COR-L47 (cell line): ENCODE results near the gene LGR5.
A peak's percentile ranks its signal among the peaks of the same experiment; 100 is the strongest.

Source experiments
- DNase-seq: peaks from one replicate; lab custom pipeline; 2025; lab: John Stamatoyannopoulos, UW

Gene LGR5

DNA sequence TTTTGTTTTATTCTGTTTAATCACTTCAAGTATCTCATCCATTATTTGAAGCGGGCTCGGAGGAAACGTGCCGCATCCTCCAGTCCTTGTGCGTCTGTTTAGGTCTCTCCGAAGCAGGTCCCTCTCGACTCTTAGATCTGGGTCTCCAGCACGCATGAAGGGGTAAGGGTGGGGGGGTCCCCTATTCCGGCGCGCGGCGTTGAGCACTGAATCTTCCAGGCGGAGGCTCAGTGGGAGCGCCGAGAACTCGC lies 311 bp upstream of the LGR5 start:
- no peak for DNase-seq

DNA sequence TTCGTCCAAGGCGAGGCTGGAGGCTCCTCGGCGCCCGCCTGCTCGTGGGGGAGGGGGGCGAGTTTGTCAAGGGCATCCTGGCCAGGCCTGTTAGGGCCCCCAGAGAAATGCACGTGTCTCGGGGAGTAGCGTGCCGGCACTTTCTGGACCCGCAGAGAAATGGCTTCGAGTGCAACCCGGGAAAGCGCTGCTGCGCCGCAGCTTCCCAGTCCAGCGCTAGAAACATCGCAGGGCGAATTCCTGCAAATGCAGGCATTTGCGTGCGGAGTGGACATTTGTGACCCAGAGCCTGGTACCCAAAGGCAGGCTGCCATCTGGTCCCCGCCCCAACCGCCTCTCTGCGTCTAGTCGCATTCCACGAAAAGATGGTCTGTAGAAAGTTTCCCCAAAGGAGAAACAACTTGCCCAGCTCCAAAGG lies 756 bp downstream of the LGR5 start:
- DNase-seq = no peak

DNA sequence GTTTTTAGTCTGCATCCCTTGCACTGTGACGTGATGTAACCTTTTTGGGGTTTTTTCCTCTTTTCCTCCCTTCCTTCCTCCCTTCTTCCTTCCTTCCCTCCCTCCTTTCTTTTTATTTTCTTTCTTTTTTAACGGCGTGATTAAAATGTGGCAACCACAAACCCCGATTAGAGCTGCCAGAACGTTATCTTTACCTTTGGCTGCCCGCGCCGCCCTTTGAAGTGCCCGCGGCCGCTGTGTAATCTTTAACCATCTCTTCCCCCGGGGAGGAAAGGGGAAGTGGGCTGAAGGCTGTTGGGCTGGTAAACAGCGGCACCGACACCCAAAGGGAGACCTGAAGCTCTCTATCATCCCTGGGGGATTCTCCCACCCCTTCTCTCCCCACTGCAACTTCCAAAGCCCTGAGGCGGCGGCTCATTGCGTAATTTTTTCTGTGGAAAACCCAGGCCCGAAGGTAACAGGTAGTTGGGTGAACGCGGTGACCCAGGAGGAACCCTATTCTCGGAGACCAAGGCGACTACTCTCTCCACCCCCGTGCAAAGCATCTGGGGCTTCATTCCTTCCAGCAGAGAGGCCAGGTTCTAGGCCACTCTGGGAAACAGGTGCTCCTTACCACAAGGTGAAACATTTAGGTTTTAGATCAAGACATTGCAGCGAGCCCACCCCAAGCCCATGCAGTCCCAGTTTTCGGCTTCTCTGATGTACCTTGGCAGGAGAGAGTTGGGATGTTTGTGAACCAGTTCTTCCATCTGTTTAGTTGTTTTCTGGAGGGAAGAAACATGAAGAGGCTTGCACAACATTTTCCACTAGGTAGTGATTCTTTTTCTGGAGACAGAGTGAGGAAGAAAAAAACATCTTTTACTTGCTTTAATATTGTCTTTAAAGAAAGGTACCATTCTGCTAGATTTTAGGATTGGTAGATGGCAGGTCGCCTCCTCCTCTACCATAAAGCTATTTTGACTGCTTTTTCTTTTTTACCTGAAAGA lies 1.5 kb downstream of the LGR5 start:
- no peak for DNase-seq

DNA sequence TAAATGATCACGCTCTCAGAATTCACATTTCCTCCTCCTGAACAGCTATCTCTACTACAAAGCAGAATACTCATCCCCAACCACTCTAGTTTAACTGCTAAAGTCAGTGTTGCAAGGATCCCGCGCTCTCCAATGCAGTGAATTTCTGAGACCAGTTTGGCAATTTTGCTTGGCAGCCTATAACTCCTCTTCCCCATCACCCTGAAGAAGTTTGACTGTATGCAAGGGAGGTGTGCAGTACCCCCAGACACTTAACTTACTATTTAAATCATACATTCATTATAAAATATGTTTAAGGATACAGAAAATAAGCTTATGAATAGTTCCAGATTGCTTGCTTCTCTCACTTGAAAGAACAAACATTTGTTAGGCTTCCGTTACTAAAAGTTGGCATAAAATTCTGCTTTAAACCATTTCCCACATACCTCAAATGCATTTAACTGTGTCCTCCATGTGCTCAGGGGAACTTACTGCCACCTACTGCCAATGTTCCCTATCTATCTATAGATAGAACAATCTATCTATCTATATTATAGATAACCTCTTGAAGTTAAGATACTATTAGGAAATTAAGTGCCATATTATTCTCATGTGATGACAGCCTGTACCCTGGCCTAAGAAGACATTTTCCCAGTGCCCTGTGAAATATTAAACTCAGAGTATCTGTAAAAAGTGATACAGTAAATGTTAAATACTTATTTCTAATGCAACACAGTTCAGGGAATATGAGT lies 2.4 kb downstream of the LGR5 start:
- DNase-seq = no peak

DNA sequence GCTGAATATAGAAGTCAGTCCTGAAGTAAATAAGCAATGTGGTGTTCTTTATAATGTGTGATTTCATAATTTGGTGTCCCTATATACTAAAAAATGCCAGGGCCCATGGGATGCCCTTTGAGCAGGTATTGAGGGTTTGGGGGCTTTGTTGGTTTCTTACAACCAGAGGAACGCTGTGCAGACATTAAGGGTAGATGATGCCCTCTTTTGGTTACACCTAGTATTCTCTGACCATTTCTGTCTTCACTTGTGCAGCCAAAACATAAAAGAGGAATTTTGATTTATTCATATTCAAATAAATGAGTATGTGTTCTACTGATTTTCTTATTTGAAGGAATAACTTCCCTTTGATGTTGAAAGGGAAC lies 3.0 kb downstream of the LGR5 start:
- no peak for DNase-seq

DNA sequence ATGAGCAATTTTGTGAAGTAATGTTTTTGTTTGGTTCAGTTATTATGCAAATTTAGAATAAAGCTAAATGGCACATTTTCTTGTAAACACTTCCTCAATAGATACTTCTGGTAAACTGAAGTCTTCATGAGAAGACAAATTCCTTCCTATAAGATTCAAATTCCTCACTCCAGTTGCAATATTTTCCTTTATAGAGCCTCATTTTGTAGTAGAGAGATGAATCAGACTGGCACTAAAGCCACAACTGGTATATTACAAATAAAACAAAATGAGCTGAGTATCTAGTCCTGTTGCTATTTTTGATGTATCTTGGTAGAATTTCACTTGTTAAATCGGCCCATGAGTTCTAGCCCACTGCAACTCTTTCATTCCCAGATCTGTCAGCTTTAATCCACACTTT lies 5.5 kb downstream of the LGR5 start:
- no peak for DNase-seq

DNA sequence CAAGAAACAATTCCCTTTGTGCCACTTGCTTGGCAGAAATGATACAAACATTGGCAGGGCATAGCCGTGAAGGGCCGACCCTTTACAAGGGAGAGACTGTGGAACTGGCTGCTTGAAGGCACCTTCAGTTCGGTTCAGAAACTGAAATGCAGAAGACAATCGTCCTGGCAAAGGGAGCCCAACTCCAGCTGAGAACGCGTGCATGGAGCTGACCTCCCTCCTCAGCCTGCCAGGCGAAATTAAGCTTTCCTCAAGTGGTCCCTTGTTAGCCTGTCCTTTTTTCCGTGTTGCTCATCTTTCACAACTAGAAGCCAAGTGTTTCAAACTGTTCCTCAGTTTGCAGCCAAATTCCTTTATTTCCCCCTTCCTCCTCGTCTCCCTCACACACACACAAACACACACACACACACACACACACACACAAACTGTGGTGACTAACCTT lies 8.1 kb downstream of the LGR5 start:
- no peak for DNase-seq

DNA sequence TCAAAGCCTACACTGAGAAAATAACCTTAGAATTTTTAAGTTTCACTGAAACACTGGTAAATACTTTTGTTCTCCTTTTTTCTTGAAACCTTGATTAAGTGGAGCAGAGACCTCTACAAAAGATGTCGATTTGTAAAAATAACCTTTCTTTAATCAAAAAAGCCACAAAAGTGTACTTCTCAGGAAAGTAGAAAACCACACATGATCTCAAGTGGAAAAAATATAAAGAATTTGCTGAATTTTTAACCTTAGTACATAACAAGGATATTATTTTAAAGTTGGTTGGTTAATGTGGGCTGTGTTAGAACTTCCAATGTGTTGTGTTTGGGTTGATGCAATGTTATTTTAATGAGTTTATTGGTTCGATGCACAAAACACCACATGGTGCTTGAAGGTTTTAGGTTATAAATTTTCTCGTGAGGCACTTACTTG lies 8.6 kb downstream of the LGR5 start:
- DNase-seq = no peak

DNA sequence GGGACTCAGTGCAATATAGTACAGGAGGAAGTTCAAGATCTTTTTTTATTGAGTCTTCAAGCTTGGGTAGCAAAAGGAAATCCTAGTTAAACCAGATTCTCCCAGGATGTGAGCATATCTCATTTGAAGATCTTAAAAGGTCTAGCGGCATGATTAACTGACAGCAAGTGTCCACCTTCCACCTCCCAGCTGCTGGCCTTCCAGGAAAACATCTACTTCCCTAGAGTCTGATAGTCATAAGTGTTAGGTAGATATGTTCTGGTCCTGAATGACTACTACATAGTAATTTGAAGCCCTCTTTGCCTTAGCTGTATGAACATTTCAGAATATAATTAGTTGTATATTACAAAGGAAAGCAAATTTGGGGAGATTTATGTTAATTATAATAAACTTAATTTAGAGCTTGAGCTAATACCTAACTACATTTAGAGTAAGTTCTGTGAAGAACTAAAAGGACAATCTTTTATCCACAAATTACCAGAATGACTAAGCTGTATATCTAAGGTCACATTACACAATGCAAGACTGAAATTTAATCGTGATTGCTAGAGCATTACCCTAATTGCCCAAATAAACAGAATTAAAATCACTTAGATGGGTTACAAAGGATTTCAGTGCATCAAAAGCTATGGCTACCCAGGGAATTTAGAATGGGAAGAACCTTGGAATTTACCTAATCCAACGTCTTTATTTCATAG lies 9.9 kb downstream of the LGR5 start:
- DNase-seq = peak; percentile 15

DNA sequence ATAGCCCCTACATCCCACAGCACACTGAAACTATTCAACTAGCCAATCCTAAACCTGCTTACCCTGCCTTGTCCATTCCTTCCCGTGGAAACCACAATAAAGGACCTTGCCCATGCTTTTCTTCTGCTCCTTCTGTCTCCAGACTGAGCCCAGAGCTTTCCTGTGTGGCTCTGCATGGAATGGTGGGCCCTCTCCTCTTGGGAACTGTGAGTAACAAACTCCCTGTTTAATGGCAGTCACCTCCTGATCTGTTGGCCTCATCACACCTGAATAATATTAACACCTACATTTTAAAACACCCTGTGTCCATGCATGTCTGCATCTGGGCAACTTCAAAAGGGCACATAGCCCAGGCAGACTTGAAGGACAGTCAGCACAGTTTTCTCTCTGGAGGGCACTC lies 12.4 kb downstream of the LGR5 start:
- no peak for DNase-seq

DNA sequence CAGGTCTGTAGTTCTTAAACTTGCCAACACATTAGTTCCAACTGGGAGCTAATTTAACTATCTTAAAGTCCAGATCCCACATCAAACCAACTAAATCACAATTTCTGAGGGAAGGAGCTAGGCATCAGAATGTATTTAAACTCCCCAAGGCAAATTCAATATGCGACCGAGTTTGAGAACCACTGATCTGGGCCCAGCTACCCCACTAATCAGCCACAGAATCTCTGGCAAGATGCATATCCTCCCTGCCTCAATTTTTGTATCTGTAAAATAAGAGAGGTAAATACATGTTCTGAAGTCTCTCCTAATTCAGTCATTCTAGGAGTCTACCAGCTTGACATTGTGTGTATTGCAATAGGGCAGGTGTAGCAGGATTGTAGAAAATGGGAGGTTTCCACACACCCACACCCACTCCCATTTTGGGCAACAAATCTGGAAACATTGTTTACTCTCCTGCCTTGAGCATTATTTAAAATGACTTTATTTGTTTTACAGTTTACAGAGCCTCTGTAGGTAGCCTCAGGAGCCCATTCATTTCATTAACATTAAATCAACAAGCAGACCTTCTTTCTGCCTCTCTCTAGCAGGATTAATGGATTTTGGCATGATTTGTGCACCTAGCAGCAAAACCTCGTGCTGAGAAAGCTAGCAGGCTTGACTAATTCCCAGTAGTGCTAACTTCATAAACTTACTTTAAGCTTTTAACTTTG lies 15.6 kb downstream of the LGR5 start:
- DNase-seq = peak; percentile 94

DNA sequence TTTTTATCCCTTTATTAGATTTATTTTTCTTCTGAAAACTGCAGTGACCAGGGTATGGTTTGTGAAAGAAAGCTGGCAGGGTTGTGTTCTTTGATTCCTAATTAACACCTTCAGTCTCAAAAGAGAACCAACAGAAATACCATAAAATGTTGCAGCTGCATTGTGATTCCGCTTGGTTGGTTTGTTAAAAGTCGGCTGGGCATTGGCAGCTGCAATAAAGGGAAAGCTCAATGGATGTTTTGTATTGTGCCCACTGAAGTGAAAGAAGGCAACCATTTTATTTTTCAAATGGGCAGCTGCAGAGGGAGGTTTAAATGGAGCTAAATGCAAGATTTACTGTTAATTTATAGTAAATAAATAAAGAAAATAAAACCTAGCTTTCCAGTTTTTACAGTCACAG lies 16.7 kb downstream of the LGR5 start:
- DNase-seq = peak; percentile 80

DNA sequence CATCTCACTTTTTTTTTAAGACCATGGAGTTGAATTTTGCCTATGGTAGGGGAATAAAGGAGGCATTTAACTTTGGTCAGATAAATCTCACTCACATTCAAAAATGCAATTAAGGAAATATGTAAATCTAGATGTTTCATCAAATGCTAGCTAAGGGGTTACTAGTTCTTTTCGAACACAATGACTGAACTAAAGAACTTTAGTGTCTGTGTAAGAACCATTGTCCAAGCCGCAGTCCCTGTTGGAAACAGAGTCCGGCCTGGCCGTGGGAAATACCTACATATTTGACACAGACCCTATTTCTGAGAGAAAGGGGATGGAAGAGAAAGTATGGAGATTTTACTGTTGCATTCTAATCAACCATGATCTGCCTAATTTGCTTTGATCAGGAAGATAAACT lies 17.4 kb downstream of the LGR5 start:
- DNase-seq = no peak

DNA sequence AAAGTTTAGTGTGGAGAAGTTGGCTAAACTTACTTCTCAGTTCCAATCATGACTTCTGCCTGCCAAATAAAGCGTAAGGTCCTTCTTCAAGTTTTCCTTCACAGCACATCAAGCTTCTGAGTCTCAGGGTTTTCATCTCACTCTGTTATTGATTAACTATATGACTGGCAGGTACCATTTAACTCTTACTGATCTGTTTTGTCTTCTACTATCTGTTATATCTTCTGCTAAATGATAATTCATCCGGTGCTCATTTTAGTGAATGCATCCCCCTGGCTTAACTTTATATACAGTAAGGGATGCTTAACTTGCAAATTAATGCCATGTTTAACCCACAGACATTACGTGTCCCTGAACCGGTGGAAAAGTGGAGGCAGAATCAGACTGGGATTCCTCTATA lies 20.7 kb downstream of the LGR5 start:
- no peak for DNase-seq

DNA sequence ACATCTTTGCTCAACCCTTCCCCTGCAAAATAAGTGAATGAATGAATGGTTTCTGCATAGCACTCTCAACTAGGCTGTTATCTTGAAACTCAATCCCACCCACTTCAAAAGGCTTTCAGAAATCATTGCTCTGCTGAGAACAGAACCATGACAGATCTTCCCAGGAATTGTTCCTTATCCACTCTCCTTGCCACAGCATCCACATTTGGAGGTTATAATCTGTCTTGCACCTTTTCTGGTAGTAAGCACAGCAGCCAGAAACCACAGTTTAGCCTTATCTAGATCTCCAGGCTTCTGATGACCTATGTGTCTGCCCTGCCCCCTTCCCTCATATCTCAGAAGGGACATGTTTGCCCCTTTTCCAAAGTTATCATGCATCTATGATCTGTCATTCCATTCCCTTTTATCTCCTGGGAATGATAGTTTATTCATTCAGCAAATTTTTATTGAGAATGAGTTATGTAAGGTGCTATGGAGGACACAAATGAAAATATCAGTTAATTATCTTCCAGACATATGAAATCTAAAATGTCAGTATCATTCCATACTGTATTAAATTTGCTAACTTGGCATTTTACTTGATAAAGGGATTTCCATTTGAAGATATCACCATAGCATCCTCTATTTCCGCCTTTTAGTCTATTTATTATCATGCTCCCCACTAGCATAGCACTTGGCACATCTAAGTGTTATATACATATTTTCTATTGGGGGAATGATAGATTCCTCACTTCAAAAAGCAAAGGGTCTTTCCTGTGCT lies 21.4 kb downstream of the LGR5 start:
- no peak for DNase-seq

DNA sequence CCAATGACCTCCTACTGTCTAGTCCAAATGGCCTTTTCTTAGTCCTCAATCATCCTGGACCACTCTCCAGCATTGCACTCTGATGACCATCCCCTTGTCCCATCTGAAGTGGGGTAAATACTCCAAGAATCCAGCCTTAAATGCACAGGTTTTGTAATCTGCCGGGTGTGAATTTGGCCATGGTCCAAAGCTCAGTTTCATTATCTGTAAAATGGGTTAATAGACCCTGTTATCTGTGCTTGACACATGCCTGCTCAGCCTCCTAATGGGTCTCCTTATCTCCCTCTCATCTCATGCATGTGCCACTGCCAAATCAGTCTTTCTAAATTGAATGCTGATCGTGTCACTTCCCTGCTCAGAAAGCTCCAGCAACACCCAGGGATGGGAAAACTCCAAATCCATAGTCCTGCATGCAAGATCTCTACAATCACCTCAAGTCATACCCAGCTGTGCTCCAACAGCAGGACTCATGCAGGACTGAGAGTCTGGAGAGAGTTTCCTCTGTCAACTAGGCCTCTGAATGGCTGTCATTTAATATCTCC lies 22.3 kb downstream of the LGR5 start:
- no peak for DNase-seq

DNA sequence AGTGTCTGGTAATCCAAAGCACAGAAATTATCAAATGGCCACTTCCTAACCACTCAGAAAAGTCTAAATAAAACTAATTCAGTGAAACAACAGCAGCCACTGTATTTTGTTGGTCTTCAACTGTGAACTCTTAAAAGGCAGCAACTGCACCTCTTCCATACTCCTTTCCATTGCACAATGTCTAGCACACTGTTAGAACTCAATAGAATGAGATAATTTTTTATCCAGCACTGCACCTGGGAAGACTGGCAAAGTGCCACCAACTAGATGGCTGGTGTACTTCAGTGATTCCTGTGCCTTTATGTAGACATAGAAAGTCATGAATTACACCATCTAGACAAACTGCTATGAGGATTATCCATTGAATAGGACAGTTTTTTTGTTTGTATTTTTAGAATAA lies 26.2 kb downstream of the LGR5 start:
- DNase-seq = peak; percentile 16

DNA sequence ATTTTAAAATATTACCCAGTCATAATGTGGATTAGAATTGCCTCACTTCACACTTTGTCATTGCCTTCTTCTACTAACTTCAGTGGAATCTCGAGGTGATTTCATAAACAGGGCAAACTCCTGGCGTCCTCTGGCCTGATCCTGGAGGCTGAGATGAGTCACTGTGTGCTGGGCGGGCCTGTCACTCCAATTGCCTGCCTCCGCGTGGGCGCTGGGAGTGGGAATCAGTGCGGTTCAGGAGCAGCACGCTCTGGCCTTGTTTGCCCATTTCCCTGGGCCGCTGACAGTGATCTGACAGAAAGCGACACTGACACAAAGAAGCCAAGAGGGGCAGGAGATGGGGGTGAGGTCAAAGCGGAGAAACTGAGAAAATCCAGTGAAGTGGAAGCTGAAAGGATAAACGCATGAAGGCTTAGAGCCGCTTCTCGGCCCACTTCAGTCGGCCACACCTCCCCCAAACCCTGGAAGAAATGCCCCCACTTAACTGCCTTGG lies 29.7 kb downstream of the LGR5 start:
- DNase-seq = no peak

DNA sequence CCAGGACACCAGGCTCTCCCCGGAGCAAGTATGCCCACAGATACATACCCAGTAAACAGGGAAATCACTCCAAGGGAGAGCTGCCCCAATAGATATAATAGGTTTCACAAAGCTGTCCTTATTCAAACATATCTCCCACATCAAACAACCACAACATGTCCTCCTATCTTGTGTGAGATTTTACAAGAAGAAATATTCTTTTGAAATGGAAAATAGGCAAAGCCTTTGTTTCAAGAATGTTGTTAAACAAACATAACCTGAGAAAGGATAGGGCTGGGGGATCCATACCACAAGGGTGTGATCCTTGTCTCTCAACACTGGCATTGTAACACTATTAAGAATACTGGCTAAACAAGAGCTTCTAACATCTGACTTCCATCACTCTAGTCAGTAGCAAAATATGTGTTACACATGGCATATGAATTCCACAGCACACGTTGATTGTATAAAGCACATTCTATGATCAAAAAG lies 32.9 kb downstream of the LGR5 start:
- DNase-seq = no peak

DNA sequence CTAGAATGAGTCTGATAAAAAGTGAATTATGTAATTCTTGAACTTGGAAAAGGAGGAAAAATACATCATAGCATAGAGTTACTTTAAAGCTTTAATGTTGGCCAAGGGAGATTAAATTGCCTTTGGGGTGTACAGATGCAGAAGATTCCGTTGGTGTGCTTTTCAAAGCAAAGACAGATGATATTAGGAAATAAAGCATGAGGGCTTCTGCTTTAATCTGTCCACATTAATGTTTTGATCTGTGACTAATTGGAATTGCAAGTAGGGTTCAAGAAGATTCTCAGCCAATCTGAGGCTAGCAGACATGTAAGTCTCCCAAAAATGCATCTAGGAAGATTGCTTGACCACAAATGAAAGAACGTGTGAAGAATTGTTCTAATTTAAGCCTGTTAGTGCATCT lies 35.2 kb downstream of the LGR5 start:
- no peak for DNase-seq

DNA sequence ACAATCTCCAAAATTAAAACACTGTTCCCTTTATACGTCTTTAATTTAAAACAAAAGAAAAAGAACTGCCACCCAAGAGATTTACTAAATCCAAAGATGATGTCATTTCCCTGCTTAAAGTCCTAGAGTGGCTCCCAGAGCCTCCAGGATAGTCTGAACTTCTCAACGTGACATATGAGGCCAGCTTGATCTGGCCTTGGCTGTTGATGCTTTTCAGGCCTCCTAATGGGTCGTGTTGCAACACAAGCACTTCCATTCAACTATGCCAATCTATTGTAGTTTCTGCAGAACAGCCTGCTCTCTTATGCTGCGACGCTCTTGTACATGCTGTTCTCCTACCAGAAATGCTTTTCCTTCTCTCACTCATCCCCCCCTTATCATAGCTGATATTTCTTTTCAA lies 35.7 kb downstream of the LGR5 start:
- no peak for DNase-seq
